Panc1 (cell line): Measurements from ENCODE around the gene AMFR. TPM values are rescaled to one million over a fixed set of nuclear protein-coding genes. Genes with fewer than 3 reads are reported as not detected.

Experiments used
- ATAC-seq: fragments of 200-7000 bp; cut with Tn5 transposase; 2 replicates; pipeline ENCODE4 v1.9.1; 2020; ENCODE audit warnings: mild to moderate bottlenecking, moderate library complexity
- BruUV-seq: library from RNA; stranded (reverse); fragments of 400-500 nt; replicated peaks from 2 replicates; lab custom pipeline; 2021; lab: Mats Ljungman, UMichigan
- CTCF ChIA-PET: fragments of 300-600 bp; sonication (Branson Sonifier 250); formaldehyde crosslinking; loops from one replicate; lab custom pipeline; 2022; ENCODE audit warnings: antibody characterized with exemption; lab: Charles Lee
- POLR2A ChIA-PET: fragments of 300-600 bp; sonication (Branson Sonifier 250); formaldehyde crosslinking; loops from one replicate; lab custom pipeline; 2022; ENCODE audit warnings: antibody characterized with exemption; lab: Charles Lee
- DNase-seq: peaks from one replicate; pipeline ENCODE4 v3.0.0-alpha.2; 2010; ENCODE audit warnings: low read depth, low spot score
- H3K27ac ChIP-seq: 2 replicates; pipeline ENCODE4 v1.5.1; 2011; ENCODE audit warnings: mild to moderate bottlenecking, low read length, inconsistent platforms
- H3K27me3 ChIP-seq: fragments of 200-500 bp; sonication (Bioruptor generic); 2 replicates; pipeline ENCODE4 v1.6.0; 2014; ENCODE audit warnings: low read length, inconsistent platforms; ENCODE audit not compliant: control insufficient read depth, insufficient read depth
- H3K36me3 ChIP-seq: fragments of 200-500 bp; sonication (Bioruptor generic); 2 replicates; pipeline ENCODE4 v1.5.1; 2014; ENCODE audit warnings: inconsistent platforms, mild to moderate bottlenecking, low read length, moderate library complexity; ENCODE audit not compliant: control insufficient read depth, insufficient read depth
- H3K4me1 ChIP-seq: 2 replicates; pipeline ENCODE4 v1.5.1; 2011; ENCODE audit warnings: inconsistent platforms, mild to moderate bottlenecking, low read length, moderate library complexity; ENCODE audit not compliant: control insufficient read depth, insufficient read depth
- H3K4me3 ChIP-seq, 2 experiments: 2 replicates each; pipeline ENCODE4 v1.5.1; 2011 to 2012; ENCODE audit warnings: low read depth in 2 of 2, low read length in 2 of 2, mild to moderate bottlenecking in 2 of 2, inconsistent platforms in 1 of 2, moderate library complexity in 1 of 2
- H3K9me3 ChIP-seq: fragments of 200-500 bp; sonication (Bioruptor generic); 2 replicates; pipeline ENCODE4 v1.5.1; 2014; ENCODE audit warnings: low read depth, mild to moderate bottlenecking, inconsistent platforms, low read length, moderate library complexity; ENCODE audit not compliant: control insufficient read depth, insufficient read depth
- CTCF ChIP-seq: fragments of 450-650 bp; IDR thresholded peaks from 2 replicates; pipeline ENCODE4 v1.5.1; 2017; ENCODE audit warnings: mild to moderate bottlenecking
- POLR2AphosphoS5 ChIP-seq: IDR thresholded peaks from 2 replicates; pipeline ENCODE4 v1.6.1; 2012; ENCODE audit warnings: mild to moderate bottlenecking, low read depth, low read length, moderate library complexity
- REST ChIP-seq, 2 experiments: IDR thresholded peaks; 2 replicates each; pipeline ENCODE4 v1.6.1; 2011 to 2012; ENCODE audit warnings: low read depth in 2 of 2, control low read depth in 1 of 2, low read length in 1 of 2, mild to moderate bottlenecking in 1 of 2, moderate library complexity in 1 of 2; ENCODE audit not compliant: insufficient read depth in 1 of 2
- SIN3A ChIP-seq: IDR thresholded peaks from 2 replicates; pipeline ENCODE4 v1.6.1; 2012; ENCODE audit warnings: low read depth, mild to moderate bottlenecking, low read length, moderate library complexity, borderline replicate concordance; ENCODE audit not compliant: insufficient read depth
- TCF7L2 ChIP-seq: IDR thresholded peaks from 2 replicates; pipeline ENCODE4 v1.6.1; 2011; ENCODE audit warnings: mild to moderate bottlenecking, low read depth, low read length, inconsistent platforms
- in situ Hi-C: cut with HindIII; loops from 2 replicates; pipeline ENCODE4 v1.10.0; 2016; ENCODE audit warnings: low sequenced_read_pairs, low pct_unique_long_range_greater_than_20kb
- intact Hi-C: fragments of 100-400 bp; cut with micrococcal nuclease; formaldehyde crosslinking; loops from one replicate; pipeline ENCODE4 v1.10.0; 2022; ENCODE audit not compliant: unreplicated experiment
- total RNA-seq: library from RNA; stranded (reverse); gene quantifications from one replicate; pipeline ENCODE4 v1.2.1, GENCODE V29; 2021; ENCODE audit not compliant: unreplicated experiment

The AMFR gene
- total RNA-seq, 1 experiment from 2014 or later: 89.6 TPM

DNA sequence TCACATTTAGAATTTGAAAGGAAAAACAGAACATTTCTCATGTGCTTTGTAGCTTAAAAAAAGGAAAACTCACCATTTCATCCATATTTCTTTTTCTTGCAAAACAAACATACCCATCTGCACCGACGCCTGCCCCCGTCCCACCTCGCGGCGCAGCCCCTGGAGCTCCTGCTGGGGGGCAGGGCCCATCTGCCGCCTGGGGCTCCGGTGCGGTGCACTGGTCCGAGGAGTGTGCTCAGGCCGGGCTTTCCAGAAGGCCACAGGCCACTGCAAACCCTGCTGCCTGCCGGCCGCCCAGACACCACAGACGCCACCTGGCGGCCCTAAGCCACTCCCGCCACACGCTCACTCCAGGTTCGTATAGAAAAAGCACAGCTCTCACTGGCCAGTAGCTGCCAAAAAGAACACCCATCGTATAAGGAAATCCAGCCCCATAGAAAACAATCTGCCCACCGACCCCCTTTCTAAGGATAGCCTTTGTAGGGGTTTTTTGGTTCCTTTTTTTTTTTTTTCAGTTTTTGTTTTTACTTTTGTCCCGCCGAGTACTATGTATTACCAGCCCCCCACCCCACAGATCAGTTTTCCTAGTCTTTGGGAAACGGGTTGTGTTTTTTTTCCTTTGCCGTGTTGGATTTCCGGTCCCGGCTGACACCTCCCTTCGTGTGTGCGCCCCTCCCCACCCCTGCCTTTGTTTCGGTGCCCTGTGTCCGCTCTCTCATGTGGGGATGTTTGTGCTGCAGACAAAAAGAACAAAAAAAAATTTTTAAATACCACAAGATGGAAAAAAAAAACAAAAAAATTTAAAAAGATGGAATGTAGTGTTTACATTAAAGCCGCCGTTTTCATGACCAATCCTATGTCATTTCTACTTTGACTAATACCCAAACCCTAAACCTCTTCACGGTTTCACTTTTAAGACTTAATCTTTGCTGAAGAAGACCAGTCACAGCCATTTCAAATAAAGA, 68.8 kb downstream of the AMFR start:
- Histone ChIP-seq H3K4me1 (peaks cover 11% of the 10 kb centered on the region), H3K9me3 (no peaks in the 10 kb centered on the region), H3K27ac (peak overlapping the region; percentile 80), H3K36me3 (no peaks in the 10 kb centered on the region), H3K27me3 (no peaks in the 10 kb centered on the region), H3K4me3 (peak overlapping the region; percentile 30 to 51)
- in situ Hi-C loops (no loop called here), intact Hi-C loops (no loop called here)
- no TSS peak for BruUV-seq
- CTCF ChIA-PET: interaction anchor here (0.6 to 1.2 kb wide), 10 partner anchors 14 to 655 kb away, joined by 3 to 5 read pairs (median 3); partner anchors contain the start of gene OGFOD1
- POLR2A ChIA-PET: interaction anchor here (0.6 to 0.7 kb wide), 2 partner anchors 17 to 179 kb away, joined by 3 to 4 read pairs; no protein-coding TSS in a partner anchor
- ATAC-seq (peak; percentile 94), DNase-seq (peak; percentile 63)
- TF ChIP-seq SIN3A (no peak), POLR2AphosphoS5 (no peak), REST (IDR thresholded peaks at IDR 0.05; ENCODE audit: insufficient read depth in 1 of 2, low read depth in 2 of 2, low read length in 1 of 2) (0 out of 4 replicates have a peak, but pooled peaks of 1 of the 2 experiments have one; percentile 12), TCF7L2 (no peak), CTCF (peak; percentile 91)

GRCh38 chr16:56355786-56356275, 69.5 kb downstream of the AMFR start:
- intact Hi-C loops: no loop called here
- no TSS peak for BruUV-seq
- CTCF ChIA-PET: interaction anchor here (0.6 to 1.2 kb wide), 9 partner anchors 13 to 654 kb away, joined by 3 to 5 read pairs (median 3); partner anchors contain the start of gene OGFOD1
- in situ Hi-C loops: no loop called here
- peaks cover 11% of the 10 kb centered on the region for H3K4me1 ChIP-seq
- TF ChIP-seq CTCF: no peak
- TF ChIP-seq REST (IDR thresholded peaks at IDR 0.05; ENCODE audit: insufficient read depth in 1 of 2, low read depth in 2 of 2, low read length in 1 of 2): no peak
- no peak for TF ChIP-seq TCF7L2
- TF ChIP-seq POLR2AphosphoS5: no peak
- no peak for TF ChIP-seq SIN3A
- no peaks in the 10 kb centered on the region for H3K9me3 ChIP-seq
- DNase-seq: no peak
- no peaks in the 10 kb centered on the region for H3K27me3 ChIP-seq
- POLR2A ChIA-PET: interaction anchor here (0.6 to 0.7 kb wide), 2 partner anchors 18 to 178 kb away, joined by 3 to 4 read pairs; no protein-coding TSS in a partner anchor
- peak overlapping the region; percentile 23; the same call in 1 of the 2 replicates for H3K27ac ChIP-seq
- H3K36me3 ChIP-seq: no peaks in the 10 kb centered on the region
- H3K4me3 ChIP-seq: no peak overlapping the region
- no peak for ATAC-seq
